MM.1S (cell line): Measurements from ENCODE around the gene DMTF1.

Source experiments
- EZH2 ChIP-seq: fragments of 300-600 bp; sonication (generic); optimal IDR thresholded peaks from 2 replicates; pipeline ENCODE3; 2017; ENCODE audit warnings: low read depth, mild to moderate bottlenecking, antibody characterized with exemption, low read length, mixed read lengths
- TF ChIP-seq, protein P1 (sequence below): fragments of 300-600 bp; sonication (generic); IDR thresholded peaks from 2 replicates; pipeline ENCODE4 v1.5.1; 2016; ENCODE audit warnings: antibody characterized with exemption, low read length, mixed read lengths

DNA sequence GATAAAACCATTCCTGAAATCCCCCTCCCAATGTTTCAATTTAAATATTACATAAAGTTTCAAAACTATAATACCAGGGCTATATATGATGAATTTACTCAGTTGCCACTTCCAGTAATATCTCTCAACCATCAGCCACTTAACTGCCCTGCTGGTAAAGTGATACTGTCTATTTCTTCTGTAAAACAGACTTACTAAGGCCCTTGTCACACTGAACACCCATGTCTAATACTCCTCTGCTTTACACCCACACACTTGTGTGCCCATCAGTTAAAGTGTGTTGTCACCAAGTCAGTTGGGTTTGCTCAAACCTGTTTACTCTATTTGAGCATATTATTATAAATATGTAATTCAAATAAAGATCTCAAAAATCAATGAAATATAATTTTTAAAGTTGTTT is 29.1 kb upstream of the DMTF1 start:
- TF ChIP-seq, protein P1, sequence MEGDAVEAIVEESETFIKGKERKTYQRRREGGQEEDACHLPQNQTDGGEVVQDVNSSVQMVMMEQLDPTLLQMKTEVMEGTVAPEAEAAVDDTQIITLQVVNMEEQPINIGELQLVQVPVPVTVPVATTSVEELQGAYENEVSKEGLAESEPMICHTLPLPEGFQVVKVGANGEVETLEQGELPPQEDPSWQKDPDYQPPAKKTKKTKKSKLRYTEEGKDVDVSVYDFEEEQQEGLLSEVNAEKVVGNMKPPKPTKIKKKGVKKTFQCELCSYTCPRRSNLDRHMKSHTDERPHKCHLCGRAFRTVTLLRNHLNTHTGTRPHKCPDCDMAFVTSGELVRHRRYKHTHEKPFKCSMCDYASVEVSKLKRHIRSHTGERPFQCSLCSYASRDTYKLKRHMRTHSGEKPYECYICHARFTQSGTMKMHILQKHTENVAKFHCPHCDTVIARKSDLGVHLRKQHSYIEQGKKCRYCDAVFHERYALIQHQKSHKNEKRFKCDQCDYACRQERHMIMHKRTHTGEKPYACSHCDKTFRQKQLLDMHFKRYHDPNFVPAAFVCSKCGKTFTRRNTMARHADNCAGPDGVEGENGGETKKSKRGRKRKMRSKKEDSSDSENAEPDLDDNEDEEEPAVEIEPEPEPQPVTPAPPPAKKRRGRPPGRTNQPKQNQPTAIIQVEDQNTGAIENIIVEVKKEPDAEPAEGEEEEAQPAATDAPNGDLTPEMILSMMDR: no peak
- TF ChIP-seq EZH2: no peak
